GM18868 (cell line): ENCODE measurements around the gene ANKRD12.

Experiments
- ATAC-seq: cut with Tn5 transposase; IDR thresholded peaks from one replicate; pipeline ENCODE4 v1.9.1; 2021; ENCODE audit warnings: mild to moderate bottlenecking, moderate library complexity; ENCODE audit not compliant: unreplicated experiment

ANKRD12 gene

GRCh38 chr18:9334329-9334972, 197.9 kb downstream of the ANKRD12 start, which contains the start of gene TWSG1:
TSS of gene TWSG1 (plus strand) at chr18:9334773. CDS start at chr18:9337230, 2,457 bp downstream.
- peak; percentile 83 for ATAC-seq

- ATAC-seq: peak; percentile 40
These were observed 198.6 kb downstream of the ANKRD12 start for GRCh38 chr18:9334973-9335696.
